Astrocyte (in vitro differentiated cells and primary cell): ENCODE measurements around the gene CNKSR3. TPM values are rescaled to one million over a fixed set of nuclear protein-coding genes. Genes with fewer than 3 reads are reported as not detected.

ENCODE experiments used
- DNase-seq: peaks from one replicate; pipeline ENCODE4 v3.0.0-alpha.2; 2010; ENCODE audit warnings: low read depth
- FAIRE-seq: peaks from 2 replicates; lab custom pipeline; 2011; peaks lifted over from hg19 to GRCh38; lab: Jason Lieb, UNC
- H2AFZ ChIP-seq: 2 replicates; pipeline ENCODE4 v1.6.0; 2012; ENCODE audit warnings: low read depth, low read length, inconsistent platforms
- H3K27ac ChIP-seq: 2 replicates; pipeline ENCODE4 v1.5.1; 2011; ENCODE audit warnings: low read depth, low read length, inconsistent platforms
- H3K27me3 ChIP-seq: 2 replicates; pipeline ENCODE4 v1.6.0; 2011; ENCODE audit warnings: low read length, inconsistent platforms; ENCODE audit not compliant: insufficient read depth
- H3K36me3 ChIP-seq: 2 replicates; pipeline ENCODE4 v1.5.1; 2011; ENCODE audit warnings: low read length, inconsistent platforms; ENCODE audit not compliant: insufficient read depth
- H3K4me1 ChIP-seq: 2 replicates; pipeline ENCODE4 v1.5.1; 2011; ENCODE audit warnings: low read length, inconsistent platforms; ENCODE audit not compliant: insufficient read depth
- H3K4me2 ChIP-seq: 2 replicates; pipeline ENCODE4 v1.6.0; 2012; ENCODE audit warnings: low read length, inconsistent platforms
- H3K4me3 ChIP-seq: 2 replicates; pipeline ENCODE4 v1.5.1; 2011; ENCODE audit warnings: low read depth, mild to moderate bottlenecking, low read length, inconsistent platforms; ENCODE audit not compliant: insufficient read depth
- H3K79me2 ChIP-seq: 2 replicates; pipeline ENCODE4 v1.6.0; 2012; ENCODE audit warnings: mild to moderate bottlenecking, low read length, inconsistent platforms; ENCODE audit not compliant: insufficient read depth
- H3K9ac ChIP-seq: 2 replicates; pipeline ENCODE4 v1.6.0; 2012; ENCODE audit warnings: mild to moderate bottlenecking, low read length, inconsistent platforms
- H3K9me3 ChIP-seq: 2 replicates; pipeline ENCODE4 v1.5.1; 2012; ENCODE audit warnings: low read depth, mild to moderate bottlenecking, low read length, inconsistent platforms; ENCODE audit not compliant: insufficient read depth
- H4K20me1 ChIP-seq: 2 replicates; pipeline ENCODE4 v1.6.0; 2012; ENCODE audit warnings: low read length, inconsistent platforms; ENCODE audit not compliant: insufficient read depth
- H3K27ac Mint-ChIP-seq: one replicate; pipeline ENCODE4 v1.8.0; 2021; ENCODE audit warnings: mild to moderate bottlenecking, mixed read lengths; ENCODE audit not compliant: unreplicated experiment
- H3K27me3 Mint-ChIP-seq: one replicate; pipeline ENCODE4 v1.8.0; 2021; ENCODE audit warnings: low read depth, mixed read lengths; ENCODE audit not compliant: unreplicated experiment
- H3K36me3 Mint-ChIP-seq: one replicate; pipeline ENCODE4 v1.8.0; 2021; ENCODE audit warnings: low read depth, mixed read lengths; ENCODE audit not compliant: unreplicated experiment
- H3K4me1 Mint-ChIP-seq: one replicate; pipeline ENCODE4 v1.8.0; 2021; ENCODE audit warnings: low read depth, mixed read lengths; ENCODE audit not compliant: unreplicated experiment
- H3K4me3 Mint-ChIP-seq: one replicate; pipeline ENCODE4 v1.8.0; 2021; ENCODE audit warnings: mild to moderate bottlenecking, moderate library complexity, mixed read lengths; ENCODE audit not compliant: unreplicated experiment
- H3K9me3 Mint-ChIP-seq: one replicate; pipeline ENCODE4 v1.8.0; 2021; ENCODE audit warnings: mild to moderate bottlenecking, mixed read lengths; ENCODE audit not compliant: unreplicated experiment
- EZH2 ChIP-seq: IDR thresholded peaks from 2 replicates; pipeline ENCODE4 v1.6.1; 2012; ENCODE audit warnings: mild to moderate bottlenecking, low read length, inconsistent platforms; ENCODE audit not compliant: insufficient read depth
- total RNA-seq: library from RNA; stranded (reverse); gene quantifications from 2 replicates; pipeline ENCODE4 v1.2.1, GENCODE V29; 2021
- TF ChIP-seq, protein P1 (sequence below): IDR thresholded peaks from 2 replicates; pipeline ENCODE4 v1.5.1; 2011; ENCODE audit warnings: low read depth, mild to moderate bottlenecking, inconsistent platforms, low read length, moderate library complexity; ENCODE audit not compliant: insufficient read depth

CNKSR3 gene
- total RNA-seq, 1 donor from 2014 or later: 11.1 TPM

DNA sequence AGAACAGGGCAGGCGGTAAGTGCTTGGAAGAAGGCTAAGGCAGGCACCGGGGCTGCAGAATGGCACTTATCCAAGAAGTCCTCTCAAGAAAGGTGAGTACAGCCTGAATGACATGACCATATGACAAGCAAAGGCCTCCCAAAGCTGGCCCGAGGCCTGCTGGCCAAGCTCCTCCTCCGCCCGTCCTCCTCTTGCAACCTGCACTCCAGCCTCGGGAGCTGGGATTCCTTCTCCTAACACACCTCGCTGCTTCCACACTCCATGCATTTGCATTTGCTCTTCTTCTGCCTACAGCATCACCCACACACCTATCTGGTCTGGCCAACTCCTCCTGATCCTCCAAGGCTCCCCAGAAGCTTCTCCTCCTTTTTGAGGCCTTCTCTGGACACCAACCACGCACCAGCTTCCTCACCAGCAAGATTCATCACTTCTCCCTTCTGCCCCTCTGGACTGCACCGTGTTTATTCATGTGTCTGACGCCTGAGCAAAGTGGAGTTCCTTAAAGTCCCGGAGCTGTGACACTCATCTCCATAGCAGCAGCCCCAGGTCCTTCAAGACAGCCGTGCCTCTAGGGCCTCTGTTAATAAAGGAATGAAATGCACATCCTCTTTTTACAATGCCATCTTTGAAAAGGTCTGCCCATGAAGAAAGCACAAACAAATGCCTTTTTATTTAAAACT, 32.3 kb downstream of the CNKSR3 start:
- Mint-ChIP-seq H3K36me3 (peaks cover 3% of the 10 kb centered on the region), H3K27ac (peak overlapping the region; percentile 28), H3K9me3 (no peaks in the 10 kb centered on the region), H3K4me3 (no peak overlapping the region), H3K4me1 (peaks cover 38% of the 10 kb centered on the region), H3K27me3 (no peaks in the 10 kb centered on the region)
- TF ChIP-seq, protein P1, sequence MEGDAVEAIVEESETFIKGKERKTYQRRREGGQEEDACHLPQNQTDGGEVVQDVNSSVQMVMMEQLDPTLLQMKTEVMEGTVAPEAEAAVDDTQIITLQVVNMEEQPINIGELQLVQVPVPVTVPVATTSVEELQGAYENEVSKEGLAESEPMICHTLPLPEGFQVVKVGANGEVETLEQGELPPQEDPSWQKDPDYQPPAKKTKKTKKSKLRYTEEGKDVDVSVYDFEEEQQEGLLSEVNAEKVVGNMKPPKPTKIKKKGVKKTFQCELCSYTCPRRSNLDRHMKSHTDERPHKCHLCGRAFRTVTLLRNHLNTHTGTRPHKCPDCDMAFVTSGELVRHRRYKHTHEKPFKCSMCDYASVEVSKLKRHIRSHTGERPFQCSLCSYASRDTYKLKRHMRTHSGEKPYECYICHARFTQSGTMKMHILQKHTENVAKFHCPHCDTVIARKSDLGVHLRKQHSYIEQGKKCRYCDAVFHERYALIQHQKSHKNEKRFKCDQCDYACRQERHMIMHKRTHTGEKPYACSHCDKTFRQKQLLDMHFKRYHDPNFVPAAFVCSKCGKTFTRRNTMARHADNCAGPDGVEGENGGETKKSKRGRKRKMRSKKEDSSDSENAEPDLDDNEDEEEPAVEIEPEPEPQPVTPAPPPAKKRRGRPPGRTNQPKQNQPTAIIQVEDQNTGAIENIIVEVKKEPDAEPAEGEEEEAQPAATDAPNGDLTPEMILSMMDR: no peak
- TF ChIP-seq EZH2: no peak
- peak overlapping the region; percentile 74 for H3K27ac ChIP-seq
- H3K9me3 ChIP-seq: no peaks in the 10 kb centered on the region
- no peaks in the 10 kb centered on the region for H4K20me1 ChIP-seq
- peak overlapping the region; percentile 86 for H3K4me2 ChIP-seq
- DNase-seq: no peak
- H3K9ac ChIP-seq: peak overlapping the region; percentile 75
- peaks cover 26% of the 10 kb centered on the region for H3K4me1 ChIP-seq
- no peaks in the 10 kb centered on the region for H3K36me3 ChIP-seq
- no peak for FAIRE-seq
- H3K4me3 ChIP-seq: no peak overlapping the region
- peak overlapping the region; percentile 2 for H2AFZ ChIP-seq
- H3K27me3 ChIP-seq: no peaks in the 10 kb centered on the region
- H3K79me2 ChIP-seq: peaks cover 25% of the 10 kb centered on the region

DNA sequence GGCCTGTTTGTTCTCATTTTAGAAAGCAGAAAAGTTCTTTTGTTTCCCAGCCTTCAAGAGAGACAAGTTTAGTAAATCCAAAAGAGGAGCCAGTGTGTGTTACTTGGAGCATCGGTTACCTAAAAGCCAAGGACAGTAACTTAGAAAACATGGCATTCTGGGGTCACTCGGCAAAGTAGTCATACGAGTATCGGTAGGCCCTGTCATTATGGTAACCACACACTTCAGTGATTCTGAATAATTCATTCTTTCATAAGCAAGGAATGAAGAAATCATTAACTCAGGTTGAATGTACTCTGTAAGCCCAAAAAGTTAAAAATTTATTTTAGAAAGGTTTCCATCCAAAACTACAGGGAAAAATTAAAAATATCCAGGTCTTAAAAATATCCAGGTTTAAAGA, 34.0 kb downstream of the CNKSR3 start:
- H4K20me1 ChIP-seq: no peaks in the 10 kb centered on the region
- no peaks in the 10 kb centered on the region for H3K9me3 ChIP-seq
- Mint-ChIP-seq H3K9me3 (no peaks in the 10 kb centered on the region), H3K4me1 (peaks cover 33% of the 10 kb centered on the region), H3K27ac (no peak overlapping the region), H3K27me3 (no peaks in the 10 kb centered on the region), H3K4me3 (no peak overlapping the region), H3K36me3 (peaks cover 3% of the 10 kb centered on the region)
- no peaks in the 10 kb centered on the region for H3K27me3 ChIP-seq
- no peak overlapping the region for H3K4me2 ChIP-seq
- peaks cover 24% of the 10 kb centered on the region for H3K79me2 ChIP-seq
- no peak overlapping the region for H3K9ac ChIP-seq
- no peak for DNase-seq
- H3K27ac ChIP-seq: no peak overlapping the region
- H3K4me1 ChIP-seq: peaks cover 26% of the 10 kb centered on the region
- FAIRE-seq: no peak
- H2AFZ ChIP-seq: no peak overlapping the region
- H3K36me3 ChIP-seq: no peaks in the 10 kb centered on the region
- TF ChIP-seq, protein P1: no peak
- no peak for TF ChIP-seq EZH2
- no peak overlapping the region for H3K4me3 ChIP-seq
